Progenitor cell of endocrine pancreas (in vitro differentiated cells): ENCODE results near the gene EYS. TPM values are rescaled to one million over a fixed set of nuclear protein-coding genes. Genes with fewer than 3 reads are reported as not detected.

Experiments used
- DNase-seq: peaks from one replicate; pipeline ENCODE4 v3.0.0; 2021; ENCODE audit warnings: low spot score; ENCODE audit not compliant: unreplicated experiment
- H3K27ac Mint-ChIP-seq: 2 replicates; pipeline ENCODE4 v1.8.0; 2021; ENCODE audit warnings: mild to moderate bottlenecking, moderate library complexity, mixed read lengths
- H3K27me3 Mint-ChIP-seq: 2 replicates; pipeline ENCODE4 v1.8.0; 2021; ENCODE audit warnings: mixed read lengths
- H3K36me3 Mint-ChIP-seq: 2 replicates; pipeline ENCODE4 v1.8.0; 2022; ENCODE audit warnings: mixed read lengths; ENCODE audit not compliant: insufficient read depth
- H3K4me1 Mint-ChIP-seq: 2 replicates; pipeline ENCODE4 v1.8.0; 2021; ENCODE audit warnings: low read depth, mixed read lengths
- H3K4me3 Mint-ChIP-seq: 2 replicates; pipeline ENCODE4 v1.8.0; 2021; ENCODE audit warnings: low read depth, mild to moderate bottlenecking, moderate library complexity, mixed read lengths
- H3K9me3 Mint-ChIP-seq: 2 replicates; pipeline ENCODE4 v1.8.0; 2021; ENCODE audit warnings: low read depth, mixed read lengths
- CTCF ChIP-seq: fragments of 200-600 bp; sonication (generic); IDR thresholded peaks from one replicate; pipeline ENCODE4 v1.5.0; 2021; ENCODE audit warnings: antibody characterized with exemption, mild to moderate bottlenecking; ENCODE audit not compliant: unreplicated experiment
- total RNA-seq: library from RNA; stranded (reverse); gene quantifications from 2 replicates; pipeline ENCODE4 v1.2.1, GENCODE V29; 2021

The EYS gene
- total RNA-seq, 1 donor from 2014 or later: 0.46 TPM

DNA sequence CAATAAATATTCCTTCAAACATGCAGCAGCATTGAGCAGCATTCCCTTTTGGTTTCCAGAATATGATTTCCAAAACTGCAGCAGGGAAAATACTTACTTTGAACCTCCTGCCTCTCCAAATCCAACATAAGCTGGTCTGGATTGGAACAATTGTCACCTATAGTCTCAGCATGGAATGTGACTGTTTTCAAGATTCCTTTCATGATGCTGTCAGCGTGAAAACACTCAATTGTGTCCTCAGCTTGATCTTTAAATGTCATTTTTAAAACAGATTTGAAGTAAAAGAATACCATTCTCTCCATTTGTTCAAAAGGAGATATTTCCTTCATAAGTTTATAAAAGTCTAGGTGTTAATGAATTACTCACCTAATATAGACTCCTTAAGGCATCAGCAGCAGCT lies 993.9 kb downstream of the EYS start:
- Mint-ChIP-seq H3K4me3 (no peak overlapping the region), H3K27ac (no peak overlapping the region)
- DNase-seq: no peak

DNA sequence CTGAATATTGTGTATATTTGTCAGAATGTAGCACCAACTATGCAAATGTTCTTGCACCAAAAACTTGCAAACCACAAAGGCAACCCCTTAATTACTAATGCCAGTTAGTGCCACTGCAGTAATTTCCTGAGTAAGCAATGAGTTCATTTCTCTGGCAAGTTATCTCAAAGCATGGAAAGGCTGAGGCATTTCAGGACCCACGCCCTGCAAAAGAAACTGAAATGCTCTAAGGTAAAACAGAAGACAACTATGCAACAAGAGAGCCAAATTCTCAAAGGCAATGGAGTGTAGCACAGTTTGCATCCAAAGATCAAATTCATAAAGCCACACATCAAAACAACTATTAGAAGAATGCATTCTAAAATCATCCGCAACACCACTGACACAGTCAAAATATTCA lies 994.4 kb downstream of the EYS start:
- Mint-ChIP-seq H3K36me3 (no peaks in the 10 kb centered on the region), H3K9me3 (no peaks in the 10 kb centered on the region), H3K27me3 (no peaks in the 10 kb centered on the region), H3K4me3 (no peak overlapping the region), H3K4me1 (peaks cover 10% of the 10 kb centered on the region), H3K27ac (no peak overlapping the region)
- DNase-seq: no peak
- no peak for TF ChIP-seq CTCF

More for the DNA sequence above, 993.9 kb downstream of the EYS start:
- H3K36me3 Mint-ChIP-seq: no peaks in the 10 kb centered on the region
- H3K9me3 Mint-ChIP-seq: no peaks in the 10 kb centered on the region
- TF ChIP-seq CTCF: no peak
- no peaks in the 10 kb centered on the region for H3K27me3 Mint-ChIP-seq
- peaks cover 10% of the 10 kb centered on the region for H3K4me1 Mint-ChIP-seq

GRCh38 chr6:64703922-64704321 lies 1003.1 kb downstream of the EYS start:
- DNase-seq: no peak
- no peaks in the 10 kb centered on the region for H3K27me3 Mint-ChIP-seq
- H3K9me3 Mint-ChIP-seq: peaks cover 16% of the 10 kb centered on the region
- H3K4me3 Mint-ChIP-seq: no peak overlapping the region
- peaks cover 2% of the 10 kb centered on the region for H3K36me3 Mint-ChIP-seq
- H3K4me1 Mint-ChIP-seq: peaks cover 4% of the 10 kb centered on the region
- no peak for TF ChIP-seq CTCF
- H3K27ac Mint-ChIP-seq: no peak overlapping the region

- no peak overlapping the region for H3K27ac Mint-ChIP-seq
- no peaks in the 10 kb centered on the region for H3K27me3 Mint-ChIP-seq
- no peak for TF ChIP-seq CTCF
- no peak overlapping the region for H3K4me3 Mint-ChIP-seq
- peaks cover 22% of the 10 kb centered on the region for H3K9me3 Mint-ChIP-seq
- no peaks in the 10 kb centered on the region for H3K4me1 Mint-ChIP-seq
- no peaks in the 10 kb centered on the region for H3K36me3 Mint-ChIP-seq
- DNase-seq: no peak
These were observed 1011.0 kb downstream of the EYS start for GRCh38 chr6:64696053-64696452.

DNA sequence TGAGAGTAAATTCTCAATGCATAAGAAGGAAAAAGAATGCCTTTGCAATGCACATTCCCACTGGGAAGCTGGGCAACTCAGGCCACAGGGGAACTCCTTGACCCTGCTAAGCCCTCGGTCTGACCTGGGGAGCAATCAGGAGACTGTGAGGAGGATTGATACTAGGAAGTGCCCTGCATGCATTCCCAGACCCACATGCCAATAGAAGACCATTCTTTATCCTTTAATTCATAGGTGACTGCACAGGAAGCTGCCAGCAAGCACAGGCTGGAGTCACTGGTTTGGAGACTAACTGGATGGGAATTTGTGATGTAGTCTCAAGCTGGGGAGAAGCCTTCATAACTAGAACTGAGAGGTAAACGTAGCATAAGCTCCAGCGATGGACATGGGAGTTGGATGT lies 1012.7 kb downstream of the EYS start:
- DNase-seq: no peak
- no peaks in the 10 kb centered on the region for H3K27me3 Mint-ChIP-seq
- no peaks in the 10 kb centered on the region for H3K36me3 Mint-ChIP-seq
- no peak overlapping the region for H3K4me3 Mint-ChIP-seq
- no peaks in the 10 kb centered on the region for H3K4me1 Mint-ChIP-seq
- no peak for TF ChIP-seq CTCF
- no peak overlapping the region for H3K27ac Mint-ChIP-seq
- H3K9me3 Mint-ChIP-seq: peaks cover 22% of the 10 kb centered on the region
